GM23338 (cell line): ENCODE data around the gene TNFSF18. TPM values are rescaled to one million over a fixed set of nuclear protein-coding genes. Genes with fewer than 3 reads are reported as not detected.

ENCODE experiments used
- ATAC-seq: fragments of 200-7000 bp; cut with Tn5 transposase; 3 replicates; pipeline ENCODE4 v1.9.1; 2020
- DNase-seq: peaks from one replicate; pipeline ENCODE4 v3.0.0-alpha.2; 2015; ENCODE audit warnings: low spot score
- H2AFZ ChIP-seq: fragments of 200-600 bp; sonication (generic); 2 replicates; pipeline ENCODE4 v1.8.0; 2016; ENCODE audit warnings: antibody characterized with exemption, mild to moderate bottlenecking, moderate library complexity
- H3F3A ChIP-seq: fragments of 200-600 bp; sonication (generic); replicated peaks from 2 replicates; pipeline ENCODE4 v1.8.0; 2017; ENCODE audit warnings: antibody characterized with exemption, mixed run types, low read depth
- H3K27ac ChIP-seq: fragments of 200-600 bp; sonication (generic); 2 replicates; pipeline ENCODE4 v1.6.1; 2016; ENCODE audit warnings: low read depth
- H3K27me3 ChIP-seq: fragments of 200-600 bp; sonication (generic); 2 replicates; pipeline ENCODE4 v1.8.0; 2016; ENCODE audit warnings: mild to moderate bottlenecking, mixed run types, moderate library complexity; ENCODE audit not compliant: insufficient read depth
- H3K36me3 ChIP-seq: fragments of 200-600 bp; sonication (generic); 2 replicates; pipeline ENCODE4 v1.8.0; 2016; ENCODE audit warnings: mild to moderate bottlenecking; ENCODE audit not compliant: insufficient read depth
- H3K4me1 ChIP-seq: fragments of 200-600 bp; sonication (generic); 2 replicates; pipeline ENCODE4 v1.8.0; 2016; ENCODE audit warnings: mild to moderate bottlenecking, moderate library complexity; ENCODE audit not compliant: insufficient read depth
- H3K4me2 ChIP-seq: fragments of 200-600 bp; sonication (generic); 2 replicates; pipeline ENCODE4 v1.7.1; 2017; ENCODE audit warnings: mixed run types
- H3K4me3 ChIP-seq: fragments of 200-600 bp; sonication (generic); 2 replicates; pipeline ENCODE4 v1.6.1; 2016; ENCODE audit warnings: mixed run types
- H3K79me2 ChIP-seq: fragments of 200-600 bp; sonication (generic); replicated peaks from 2 replicates; pipeline ENCODE4 v1.8.0; 2017; ENCODE audit warnings: mild to moderate bottlenecking; ENCODE audit not compliant: insufficient read depth
- H3K9me2 ChIP-seq: fragments of 200-600 bp; sonication (generic); 2 replicates; pipeline ENCODE4 v1.8.0; 2017; ENCODE audit not compliant: insufficient read depth
- H4K20me1 ChIP-seq: fragments of 200-600 bp; sonication (generic); replicated peaks from 2 replicates; pipeline ENCODE4 v1.8.0; 2017; ENCODE audit warnings: mild to moderate bottlenecking; ENCODE audit not compliant: insufficient read depth
- H3K27ac Mint-ChIP-seq: 2 replicates; pipeline ENCODE4 v1.8.0; 2020; ENCODE audit warnings: inconsistent platforms, mild to moderate bottlenecking, moderate library complexity, mixed read lengths
- H3K27me3 Mint-ChIP-seq: 3 replicates; pipeline ENCODE4 v1.8.0; 2022; ENCODE audit warnings: low read depth, mild to moderate bottlenecking, moderate library complexity, mixed read lengths, inconsistent platforms; ENCODE audit not compliant: insufficient read depth, poor library complexity
- H3K36me3 Mint-ChIP-seq: 3 replicates; pipeline ENCODE4 v1.8.0; 2021; ENCODE audit warnings: low read depth, mild to moderate bottlenecking, inconsistent platforms, moderate library complexity, mixed read lengths
- H3K4me1 Mint-ChIP-seq: 3 replicates; pipeline ENCODE4 v1.8.0; 2020; ENCODE audit warnings: mild to moderate bottlenecking, inconsistent platforms, mixed read lengths
- H3K4me3 Mint-ChIP-seq: 3 replicates; pipeline ENCODE4 v1.8.0; 2021; ENCODE audit warnings: moderate library complexity, mild to moderate bottlenecking, inconsistent platforms, mixed read lengths
- H3K9me3 Mint-ChIP-seq: 3 replicates; pipeline ENCODE4 v1.8.0; 2020; ENCODE audit warnings: moderate library complexity, mild to moderate bottlenecking, inconsistent platforms, mixed read lengths
- CREB1 ChIP-seq: fragments of 250-450 bp; sonication (Bioruptor Pico); IDR thresholded peaks from 2 replicates; pipeline ENCODE4 v1.5.0; 2020; ENCODE audit warnings: low read depth, mild to moderate bottlenecking, moderate library complexity
- CTCF ChIP-seq, 2 experiments: fragments of 200-600 bp in 1 of 2; sonication (generic) in 1 of 2; conservative IDR thresholded peaks; 2 replicates each; pipeline versions ENCODE4 v1.5.1 to v1.6.1; 2016 to 2017; ENCODE audit warnings: antibody characterized with exemption in 2 of 2, low read depth in 2 of 2, mild to moderate bottlenecking in 2 of 2, moderate library complexity in 1 of 2
- ETS1 ChIP-seq: IDR thresholded peaks from 2 replicates; pipeline ENCODE4 v1.6.1; 2016; ENCODE audit warnings: antibody characterized with exemption
- EZH2 ChIP-seq: fragments of 200-600 bp; sonication (generic); IDR thresholded peaks from one replicate; pipeline ENCODE4 v1.8.0; 2017; ENCODE audit warnings: antibody characterized with exemption, mild to moderate bottlenecking, low read depth; ENCODE audit not compliant: unreplicated experiment
- EZH2phosphoT487 ChIP-seq: fragments of 200-600 bp; sonication (generic); IDR thresholded peaks from one replicate; pipeline ENCODE4 v1.8.1; 2018; ENCODE audit warnings: antibody characterized with exemption; ENCODE audit not compliant: unreplicated experiment
- JUNB ChIP-seq: IDR thresholded peaks from one replicate; pipeline ENCODE4 v1.6.1; 2016; ENCODE audit warnings: antibody characterized with exemption; ENCODE audit not compliant: unreplicated experiment
- NANOG ChIP-seq: IDR thresholded peaks from 2 replicates; pipeline ENCODE4 v1.6.1; 2016; ENCODE audit warnings: antibody characterized with exemption, borderline replicate concordance
- POLR2AphosphoS5 ChIP-seq: IDR thresholded peaks from 2 replicates; pipeline ENCODE4 v1.6.1; 2016; ENCODE audit warnings: antibody characterized with exemption, low read depth
- REST ChIP-seq: IDR thresholded peaks from one replicate; pipeline ENCODE4 v1.6.1; 2018; ENCODE audit warnings: antibody characterized with exemption; ENCODE audit not compliant: unreplicated experiment
- STAT1 ChIP-seq: IDR thresholded peaks from one replicate; pipeline ENCODE4 v1.6.1; 2016; ENCODE audit warnings: antibody characterized with exemption; ENCODE audit not compliant: unreplicated experiment
- ZNF114 ChIP-seq: fragments of 250-450 bp; sonication (Bioruptor Pico); IDR thresholded peaks from 2 replicates; pipeline ENCODE4 v1.5.0; 2020; ENCODE audit warnings: mild to moderate bottlenecking, moderate library complexity
- ZNF331 ChIP-seq: fragments of 250-450 bp; sonication (Bioruptor Pico); IDR thresholded peaks from 2 replicates; pipeline ENCODE4 v1.5.0; 2020; ENCODE audit warnings: low read depth, mild to moderate bottlenecking, moderate library complexity
- ZNF462 ChIP-seq: fragments of 250-450 bp; sonication (Bioruptor Pico); IDR thresholded peaks from 2 replicates; pipeline ENCODE4 v1.5.0; 2020; ENCODE audit warnings: mild to moderate bottlenecking, moderate library complexity
- polyA plus RNA-seq: library from polyadenylated mRNA; unstranded; fragments of >200 nt; fragmentation: Nextera tagmentation; extraction: Ambion mirVana; gene quantifications from 2 replicates; pipeline ENCODE4 v1.2.1, GENCODE V29; 2016
- total RNA-seq: library from RNA; depleted of rRNA; stranded (reverse); fragments of >200 nt; shearing (Covaris generic); gene quantifications from 2 replicates; pipeline ENCODE4 v1.2.3, GENCODE V29; 2014

TNFSF18 gene
- total and polyA plus RNA-seq, 2 experiments from 2014 or later = not detected

- H2AFZ ChIP-seq = no peak overlapping the region
- Mint-ChIP-seq H3K4me1 (no peaks in the 10 kb centered on the region), H3K36me3 (no peaks in the 10 kb centered on the region), H3K27ac (no peak overlapping the region), H3K4me3 (no peak overlapping the region), H3K9me3 (no peaks in the 10 kb centered on the region; the same call in 2 of the 3 replicates), H3K27me3 (no peaks in the 10 kb centered on the region)
- DNase-seq = no peak
- H3K36me3 ChIP-seq = no peaks in the 10 kb centered on the region
- no peaks in the 10 kb centered on the region for H3K27me3 ChIP-seq
- H3F3A ChIP-seq = no peaks in the 10 kb centered on the region
- H3K4me1 ChIP-seq = no peaks in the 10 kb centered on the region
- no peaks in the 10 kb centered on the region for H3K79me2 ChIP-seq
- no peaks in the 10 kb centered on the region for H4K20me1 ChIP-seq
- 0 out of 2 replicates have a peak, but pooled peaks cover 3% of the 10 kb centered on the region for H3K9me2 ChIP-seq
- H3K4me2 ChIP-seq = no peak overlapping the region
- no peak overlapping the region for H3K27ac ChIP-seq
- no peak for TF ChIP-seq EZH2
- TF ChIP-seq ZNF462 (CRISPR knock-in tag) = no peak
- no peak for TF ChIP-seq CREB1
- no peak for TF ChIP-seq JUNB
- no peak for TF ChIP-seq REST
- TF ChIP-seq ZNF331 (CRISPR knock-in tag) = no peak
- TF ChIP-seq CTCF (conservative IDR thresholded peaks at IDR 0.05; ENCODE audit: low read depth in 2 of 2) = no peak
- no peak for TF ChIP-seq NANOG
- TF ChIP-seq POLR2AphosphoS5 = no peak
- no peak for TF ChIP-seq ZNF114
- TF ChIP-seq ETS1 = no peak
- TF ChIP-seq EZH2phosphoT487 = no peak
- TF ChIP-seq STAT1 = no peak
- H3K4me3 ChIP-seq = no peak overlapping the region
- no peak for ATAC-seq
These were observed 43.1 kb upstream of the TNFSF18 start for GRCh38 chr1:173093691-173094445.
